SH-SY5Y (cell line): ENCODE data around the gene KCNJ14.

ENCODE experiments used
- GATA2 ChIP-seq: IDR thresholded peaks from 2 replicates; pipeline ENCODE4 v1.6.1; 2011; ENCODE audit warnings: mild to moderate bottlenecking, low read depth, low read length
- GATA3 ChIP-seq: IDR thresholded peaks from 2 replicates; pipeline ENCODE4 v1.6.1; 2011; ENCODE audit warnings: low read depth, mild to moderate bottlenecking, low read length, moderate library complexity

DNA sequence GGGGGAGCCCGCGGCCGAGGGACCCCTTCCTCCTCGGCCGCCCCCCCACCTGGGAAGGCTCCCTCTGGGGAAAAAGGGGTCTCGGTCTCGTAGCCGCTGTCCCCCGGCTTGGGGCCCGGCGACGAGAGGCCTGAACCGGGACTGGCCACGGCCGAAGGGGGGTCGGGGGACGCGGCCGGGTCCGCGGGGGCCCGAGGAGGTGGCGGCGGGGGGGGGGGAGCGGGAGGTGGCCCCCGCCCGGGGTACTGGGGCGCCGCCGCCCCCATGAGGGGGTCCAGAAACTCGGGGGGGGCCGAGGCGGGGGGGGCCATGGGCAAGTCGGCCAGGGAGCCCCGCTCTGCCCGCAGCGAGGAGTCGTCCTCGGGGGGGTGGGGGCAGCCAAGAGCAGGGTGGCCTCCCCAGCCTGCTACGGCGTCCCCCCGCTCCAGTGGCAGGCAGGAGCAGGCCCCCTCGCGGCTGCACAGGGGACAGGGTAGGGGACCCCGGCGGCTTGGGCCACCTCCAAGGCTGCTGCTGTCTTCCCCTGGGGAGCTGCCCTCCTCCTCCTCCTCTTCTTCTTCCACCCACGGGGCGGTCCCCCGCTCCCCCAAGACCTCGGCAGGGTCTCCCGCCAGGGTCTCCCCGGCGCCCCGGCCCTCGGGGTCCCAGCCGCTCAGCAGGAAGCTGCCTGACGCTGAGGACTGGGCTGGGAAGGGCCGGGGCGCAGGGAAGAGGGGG, 43.4 kb downstream of the KCNJ14 start:
- TF ChIP-seq GATA2: no peak
- TF ChIP-seq GATA3: no peak
